ENCODE measurements around the gene N4BP3.

Gene N4BP3

GRCh38 chr5:178094345-178094744 is 19.0 kb upstream of the N4BP3 start:
- H3K9me3 ChIP-seq = peaks cover 19% of the 10 kb centered on the region
- no peak for TF ChIP-seq Cebpa-rat (IDR thresholded peaks at IDR 0.05)
- no peak overlapping the region for H3K4me3 ChIP-seq
- no peak overlapping the region for H3K27ac ChIP-seq
- no peaks in the 10 kb centered on the region for H3K36me3 ChIP-seq
- no peaks in the 10 kb centered on the region for H3K27me3 ChIP-seq
- peaks cover 24% of the 10 kb centered on the region for H3K4me1 ChIP-seq
- H4K20me1 ChIP-seq = no peaks in the 10 kb centered on the region
- H3K4me2 ChIP-seq = 0 out of 2 replicates have a peak overlapping the region, but pooled peaks have one; percentile 4
- no peak overlapping the region for H3K9ac ChIP-seq

- Histone ChIP-seq H3K4me2 (no peak overlapping the region), H3K9ac (no peak overlapping the region), H3K27me3 (no peaks in the 10 kb centered on the region), H3K4me3 (no peak overlapping the region), H3K4me1 (peaks cover 10% of the 10 kb centered on the region), H3K36me3 (no peaks in the 10 kb centered on the region), H3K9me3 (no peaks in the 10 kb centered on the region), H3K27ac (no peak overlapping the region), H4K20me1 (no peaks in the 10 kb centered on the region)
- TF ChIP-seq Cebpa-rat (IDR thresholded peaks at IDR 0.05) = no peak
These were observed 14.6 kb upstream of the N4BP3 start for GRCh38 chr5:178098685-178099084.

- no peaks in the 10 kb centered on the region for H3K36me3 ChIP-seq
- no peaks in the 10 kb centered on the region for H3K27me3 ChIP-seq
- H3K9ac ChIP-seq = no peak overlapping the region
- no peak overlapping the region for H3K4me2 ChIP-seq
- no peak overlapping the region for H3K4me3 ChIP-seq
- no peaks in the 10 kb centered on the region for H3K9me3 ChIP-seq
- no peak overlapping the region for H3K27ac ChIP-seq
- no peaks in the 10 kb centered on the region for H4K20me1 ChIP-seq
- no peak for TF ChIP-seq Cebpa-rat (IDR thresholded peaks at IDR 0.05)
- H3K4me1 ChIP-seq = peaks cover 18% of the 10 kb centered on the region
These were observed 9.7 kb upstream of the N4BP3 start for GRCh38 chr5:178103612-178104011.

- Histone ChIP-seq H3K4me1 (peaks cover 26% of the 10 kb centered on the region), H3K4me3 (no peak overlapping the region), H3K4me2 (peak overlapping the region; percentile 54), H4K20me1 (no peaks in the 10 kb centered on the region), H3K36me3 (no peaks in the 10 kb centered on the region), H3K27me3 (no peaks in the 10 kb centered on the region), H3K9me3 (no peaks in the 10 kb centered on the region), H3K27ac (no peak overlapping the region), H3K9ac (no peak overlapping the region)
- TF ChIP-seq Cebpa-rat (IDR thresholded peaks at IDR 0.05) = no peak
These were observed 8.8 kb upstream of the N4BP3 start for GRCh38 chr5:178104492-178104891.

GRCh38 chr5:178106086-178106485 is 7.2 kb upstream of the N4BP3 start:
- peaks cover 28% of the 10 kb centered on the region for H3K4me1 ChIP-seq

DNA sequence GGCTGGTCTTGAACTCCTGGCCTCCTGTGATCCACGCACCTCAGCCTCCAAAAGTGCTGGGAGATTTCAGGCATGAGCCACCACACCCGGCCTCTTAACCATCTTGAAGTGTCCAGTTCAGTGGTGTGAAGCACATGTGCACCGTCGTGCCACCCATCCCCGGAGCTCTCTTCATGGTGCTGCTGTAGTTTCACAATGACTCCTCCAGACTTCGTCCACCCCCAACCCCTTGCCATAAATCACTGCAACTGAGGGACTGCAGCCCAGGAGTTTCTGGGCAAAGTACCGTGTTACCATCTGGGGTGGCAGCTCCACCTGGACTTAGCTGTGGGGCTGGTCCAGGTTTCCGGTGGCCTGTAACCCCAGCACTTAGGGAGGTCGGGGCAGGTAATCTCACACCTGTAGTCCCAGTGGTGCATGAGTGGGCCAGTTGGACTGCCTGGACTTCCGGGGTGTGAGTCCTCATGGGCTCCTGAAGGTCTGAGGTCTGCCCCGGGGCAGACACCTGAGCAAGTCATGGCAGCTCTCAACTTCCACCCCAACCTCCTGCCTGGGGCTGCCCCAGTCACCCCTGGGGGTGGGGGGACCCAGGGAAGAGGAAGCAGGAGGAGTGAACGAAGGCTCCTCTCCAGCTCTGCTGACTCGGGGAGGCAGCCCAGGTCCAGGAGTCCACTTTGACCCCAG is 6.6 kb upstream of the N4BP3 start:
- H3K4me1 ChIP-seq = peaks cover 28% of the 10 kb centered on the region
- H4K20me1 ChIP-seq = no peaks in the 10 kb centered on the region
- no peak overlapping the region for H3K27ac ChIP-seq
- no peaks in the 10 kb centered on the region for H3K9me3 ChIP-seq
- H3K27me3 ChIP-seq = no peaks in the 10 kb centered on the region
- no peak overlapping the region for H3K4me3 ChIP-seq
- H3K36me3 ChIP-seq = no peaks in the 10 kb centered on the region
- no peak for TF ChIP-seq Cebpa-rat (IDR thresholded peaks at IDR 0.05)
- no peak overlapping the region for H3K4me2 ChIP-seq
- no peak overlapping the region for H3K9ac ChIP-seq

More at GRCh38 chr5:178106086-178106485, 7.2 kb upstream of the N4BP3 start:
- H3K27me3 ChIP-seq = no peaks in the 10 kb centered on the region
- H3K4me3 ChIP-seq = no peak overlapping the region
- no peaks in the 10 kb centered on the region for H3K36me3 ChIP-seq
- no peak overlapping the region for H3K27ac ChIP-seq
- no peaks in the 10 kb centered on the region for H3K9me3 ChIP-seq
- TF ChIP-seq Cebpa-rat (IDR thresholded peaks at IDR 0.05) = no peak
- no peaks in the 10 kb centered on the region for H4K20me1 ChIP-seq
- H3K4me2 ChIP-seq = no peak overlapping the region
- no peak overlapping the region for H3K9ac ChIP-seq

- no peak overlapping the region for H3K27ac ChIP-seq
- H3K4me1 ChIP-seq = peaks cover 32% of the 10 kb centered on the region
- H3K4me2 ChIP-seq = peak overlapping the region; percentile 76; the same call in 1 of the 2 replicates
- no peaks in the 10 kb centered on the region for H3K9me3 ChIP-seq
- H3K27me3 ChIP-seq = no peaks in the 10 kb centered on the region
- no peak overlapping the region for H3K4me3 ChIP-seq
- no peaks in the 10 kb centered on the region for H4K20me1 ChIP-seq
- TF ChIP-seq Cebpa-rat (IDR thresholded peaks at IDR 0.05) = no peak
- no peak overlapping the region for H3K9ac ChIP-seq
- H3K36me3 ChIP-seq = no peaks in the 10 kb centered on the region
These were observed 5.5 kb upstream of the N4BP3 start for GRCh38 chr5:178107756-178108310.

DNA sequence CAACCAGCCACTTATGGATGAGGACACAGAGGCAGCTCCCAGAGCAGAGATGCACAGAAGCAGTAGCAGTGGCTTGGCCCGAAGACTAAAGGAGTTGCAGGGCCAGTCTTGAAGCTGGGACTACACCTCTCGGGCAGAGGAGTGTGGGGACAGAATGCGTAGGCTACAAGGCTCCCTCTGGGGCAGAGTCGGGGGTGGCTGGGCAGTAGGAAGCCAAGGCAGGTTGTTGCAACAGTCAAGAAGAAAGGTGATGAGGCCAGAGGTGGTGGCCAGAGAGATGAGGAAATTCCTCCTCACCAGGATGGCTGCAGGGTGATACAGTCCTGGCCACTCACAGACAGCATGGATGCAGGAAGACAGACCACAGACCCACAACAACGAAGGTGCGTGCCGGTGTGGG is 4.9 kb upstream of the N4BP3 start:
- H3K4me3 ChIP-seq = no peak overlapping the region
- H3K9ac ChIP-seq = 0 out of 2 replicates have a peak overlapping the region, but pooled peaks have one; percentile 16
- peak overlapping the region; percentile 76 for H3K4me2 ChIP-seq
- no peak for TF ChIP-seq Cebpa-rat (IDR thresholded peaks at IDR 0.05)
- H3K4me1 ChIP-seq = peaks cover 35% of the 10 kb centered on the region
- H3K9me3 ChIP-seq = no peaks in the 10 kb centered on the region
- H3K27ac ChIP-seq = no peak overlapping the region
- no peaks in the 10 kb centered on the region for H3K27me3 ChIP-seq
- no peaks in the 10 kb centered on the region for H3K36me3 ChIP-seq
- H4K20me1 ChIP-seq = no peaks in the 10 kb centered on the region

DNA sequence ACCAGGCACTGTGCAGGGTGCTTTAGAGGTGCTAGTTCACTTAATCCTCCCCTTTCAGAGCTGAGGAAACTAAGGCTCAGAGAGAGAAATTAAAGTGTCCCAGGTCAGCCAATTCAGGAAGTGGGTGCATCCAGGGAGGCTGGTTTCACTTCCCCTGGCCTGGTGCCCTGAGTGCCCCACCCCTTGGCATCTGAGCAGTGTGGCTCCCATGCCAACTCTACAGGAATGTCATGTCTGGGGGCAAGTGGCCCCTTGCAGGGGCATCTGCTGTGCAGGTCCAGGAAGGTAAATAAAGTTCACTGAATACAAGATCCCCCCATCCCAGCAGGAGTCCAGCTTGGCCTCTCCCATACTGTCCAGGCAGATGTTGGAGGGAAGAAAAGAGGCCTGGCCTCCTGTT is 4.4 kb upstream of the N4BP3 start:
- H3K4me3 ChIP-seq = no peak overlapping the region
- H4K20me1 ChIP-seq = no peaks in the 10 kb centered on the region
- H3K4me1 ChIP-seq = peaks cover 35% of the 10 kb centered on the region
- no peaks in the 10 kb centered on the region for H3K9me3 ChIP-seq
- no peaks in the 10 kb centered on the region for H3K27me3 ChIP-seq
- peak overlapping the region; percentile 76 for H3K4me2 ChIP-seq
- H3K27ac ChIP-seq = no peak overlapping the region
- 0 out of 2 replicates have a peak overlapping the region, but pooled peaks have one; percentile 16 for H3K9ac ChIP-seq
- no peaks in the 10 kb centered on the region for H3K36me3 ChIP-seq
- no peak for TF ChIP-seq Cebpa-rat (IDR thresholded peaks at IDR 0.05)

DNA sequence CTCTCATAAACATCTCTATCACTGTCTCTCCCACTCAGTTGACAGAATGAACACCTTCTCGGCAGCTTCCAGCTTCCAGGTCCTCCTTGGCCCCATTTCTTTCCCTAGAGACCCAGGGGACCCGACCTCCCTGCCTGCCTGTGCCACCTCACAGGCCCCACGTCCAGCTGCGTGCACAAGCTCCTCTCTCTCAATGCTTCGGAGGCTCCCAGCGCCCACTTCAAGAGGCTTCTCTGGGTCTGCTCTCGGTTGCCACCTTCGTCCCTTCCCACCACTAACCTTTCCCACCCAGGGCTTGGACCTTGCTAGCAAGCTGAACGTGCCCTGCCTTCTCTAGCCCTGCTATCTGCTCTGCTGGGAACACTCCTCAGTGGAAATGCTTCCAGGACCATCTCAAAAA is 2.8 kb upstream of the N4BP3 start:
- H4K20me1 ChIP-seq = no peaks in the 10 kb centered on the region
- peaks cover 41% of the 10 kb centered on the region for H3K4me1 ChIP-seq
- H3K9ac ChIP-seq = no peak overlapping the region
- no peaks in the 10 kb centered on the region for H3K27me3 ChIP-seq
- no peak for TF ChIP-seq Cebpa-rat (IDR thresholded peaks at IDR 0.05)
- H3K9me3 ChIP-seq = no peaks in the 10 kb centered on the region
- no peak overlapping the region for H3K4me2 ChIP-seq
- no peaks in the 10 kb centered on the region for H3K36me3 ChIP-seq
- no peak overlapping the region for H3K27ac ChIP-seq
- no peak overlapping the region for H3K4me3 ChIP-seq
